ENCODE results near the gene ATP2B1. TPM values are rescaled to one million over a fixed set of nuclear protein-coding genes. Genes with fewer than 3 reads are reported as not detected.

The ATP2B1 gene
- total RNA-seq, 4 donors from 2014 or later = 31.8 to 97.3 (median 74.5) TPM

- Histone ChIP-seq H3K4me3 (no peak overlapping the region), H3K9me3 (no peaks in the 10 kb centered on the region), H3K36me3 (peaks cover 35% of the 10 kb centered on the region), H3K27ac (no peak overlapping the region), H3K4me1 (no peaks in the 10 kb centered on the region), H3K27me3 (no peaks in the 10 kb centered on the region)
- no peak for DNase-seq (ENCODE audit: low spot score in 2 of 2)
- TF ChIP-seq CTCF (IDR thresholded peaks at IDR 0.05) (no peak), EP300 (IDR thresholded peaks at IDR 0.05) (no peak), POLR2A (IDR thresholded peaks at IDR 0.05) (no peak), POLR2AphosphoS5 (IDR thresholded peaks at IDR 0.05) (no peak)
- WGBS = 96% methylated on average over 5 of the region's 5 CpGs
These were observed 105.0 kb downstream of the ATP2B1 start for GRCh38 chr12:89603678-89604077.

GRCh38 chr12:89597770-89598169, 110.9 kb downstream of the ATP2B1 start:
- Histone ChIP-seq H3K9me3 (no peaks in the 10 kb centered on the region), H3K4me1 (no peaks in the 10 kb centered on the region), H3K27ac (no peak overlapping the region), H3K36me3 (peaks cover 30% of the 10 kb centered on the region), H3K4me3 (no peak overlapping the region), H3K27me3 (no peaks in the 10 kb centered on the region)
- 91% methylated on average over 1 of the region's 1 CpG for WGBS
- TF ChIP-seq POLR2A (IDR thresholded peaks at IDR 0.05) (no peak), EP300 (IDR thresholded peaks at IDR 0.05) (no peak), CTCF (IDR thresholded peaks at IDR 0.05) (no peak), POLR2AphosphoS5 (IDR thresholded peaks at IDR 0.05) (no peak)
- DNase-seq (ENCODE audit: low spot score in 2 of 2) = no peak

GRCh38 chr12:89597210-89597609, 111.4 kb downstream of the ATP2B1 start:
- 69% methylated on average over 4 of the region's 4 CpGs for WGBS
- Histone ChIP-seq H3K4me3 (no peak overlapping the region), H3K27ac (no peak overlapping the region), H3K36me3 (peaks cover 27% of the 10 kb centered on the region), H3K4me1 (no peaks in the 10 kb centered on the region), H3K9me3 (no peaks in the 10 kb centered on the region), H3K27me3 (no peaks in the 10 kb centered on the region)
- DNase-seq (ENCODE audit: low spot score in 2 of 2) = no peak
- TF ChIP-seq EP300 (IDR thresholded peaks at IDR 0.05) = no peak

- no peaks in the 10 kb centered on the region for H3K27me3 ChIP-seq
- 95% methylated on average over 5 of the region's 5 CpGs for WGBS
- no peak overlapping the region for H3K27ac ChIP-seq
- H3K36me3 ChIP-seq = peaks cover 38% of the 10 kb centered on the region
- H3K4me3 ChIP-seq = no peak overlapping the region
- no peaks in the 10 kb centered on the region for H3K9me3 ChIP-seq
- H3K4me1 ChIP-seq = no peaks in the 10 kb centered on the region
- TF ChIP-seq POLR2A (IDR thresholded peaks at IDR 0.05) = no peak
- no peak for TF ChIP-seq EP300 (IDR thresholded peaks at IDR 0.05)
- no peak for TF ChIP-seq CTCF (IDR thresholded peaks at IDR 0.05)
- no peak for TF ChIP-seq POLR2AphosphoS5 (IDR thresholded peaks at IDR 0.05)
- DNase-seq (ENCODE audit: low spot score in 2 of 2) = no peak
These were observed 114.8 kb downstream of the ATP2B1 start for GRCh38 chr12:89593873-89594272.

GRCh38 chr12:89593233-89593632, 115.4 kb downstream of the ATP2B1 start:
- no peaks in the 10 kb centered on the region for H3K9me3 ChIP-seq
- no peak overlapping the region for H3K27ac ChIP-seq
- TF ChIP-seq EP300 (IDR thresholded peaks at IDR 0.05) (no peak), POLR2AphosphoS5 (IDR thresholded peaks at IDR 0.05) (no peak), CTCF (IDR thresholded peaks at IDR 0.05) (no peak), POLR2A (IDR thresholded peaks at IDR 0.05) (no peak)
- H3K4me3 ChIP-seq = no peak overlapping the region
- 89% methylated on average over 4 of the region's 4 CpGs for WGBS
- no peaks in the 10 kb centered on the region for H3K4me1 ChIP-seq
- no peaks in the 10 kb centered on the region for H3K27me3 ChIP-seq
- DNase-seq (ENCODE audit: low spot score in 2 of 2) = no peak
- H3K36me3 ChIP-seq = peaks cover 35% of the 10 kb centered on the region

GRCh38 chr12:89589753-89590152, 118.9 kb downstream of the ATP2B1 start:
- peaks cover 28% of the 10 kb centered on the region for H3K36me3 ChIP-seq
- no peak overlapping the region for H3K27ac ChIP-seq
- no peak for DNase-seq (ENCODE audit: low spot score in 2 of 2)
- TF ChIP-seq CTCF (IDR thresholded peaks at IDR 0.05) = no peak
- TF ChIP-seq POLR2AphosphoS5 (IDR thresholded peaks at IDR 0.05) = no peak
- TF ChIP-seq POLR2A (IDR thresholded peaks at IDR 0.05) = no peak
- TF ChIP-seq EP300 (IDR thresholded peaks at IDR 0.05) = no peak
- no peak overlapping the region for H3K4me3 ChIP-seq
- no peaks in the 10 kb centered on the region for H3K9me3 ChIP-seq
- H3K27me3 ChIP-seq = no peaks in the 10 kb centered on the region
- H3K4me1 ChIP-seq = no peaks in the 10 kb centered on the region

Measured in suprapubic skin (tissue), 4 donors.